ENCODE results near the gene ASB6. TPM values are rescaled to one million over a fixed set of nuclear protein-coding genes. Genes with fewer than 3 reads are reported as not detected.
A peak's percentile ranks its signal among the peaks of the same experiment; 100 is the strongest.

The ASB6 gene
- total RNA-seq, 2 experiments from 2014 or later = 24.9 to 25.1 TPM

- H3K27ac Mint-ChIP-seq = no peak overlapping the region
- H3K9me3 Mint-ChIP-seq = no peaks in the 10 kb centered on the region
- H3K4me1 Mint-ChIP-seq = peaks cover 50% of the 10 kb centered on the region
- no peak overlapping the region for H3K4me3 Mint-ChIP-seq
- peaks cover 16% of the 10 kb centered on the region for H3K36me3 Mint-ChIP-seq
- peaks cover under 1% of the 10 kb centered on the region for H3K27me3 Mint-ChIP-seq
- no peak for DNase-seq
Measured at GRCh38 chr9:129629251-129629820, 12.6 kb downstream of the ASB6 start.

GRCh38 chr9:129628709-129629108 lies 13.2 kb downstream of the ASB6 start:
- H3K27ac Mint-ChIP-seq = peak overlapping the region; percentile 60
- peaks cover 3% of the 10 kb centered on the region for H3K27me3 Mint-ChIP-seq
- no peak overlapping the region for H3K4me3 Mint-ChIP-seq
- H3K4me1 Mint-ChIP-seq = peaks cover 54% of the 10 kb centered on the region
- H3K9me3 Mint-ChIP-seq = no peaks in the 10 kb centered on the region
- DNase-seq = no peak
- peaks cover 16% of the 10 kb centered on the region for H3K36me3 Mint-ChIP-seq

- Mint-ChIP-seq H3K4me1 (peaks cover 54% of the 10 kb centered on the region), H3K9me3 (no peaks in the 10 kb centered on the region), H3K27me3 (peaks cover 9% of the 10 kb centered on the region), H3K4me3 (peak overlapping the region; percentile 85), H3K27ac (peak overlapping the region; percentile 92), H3K36me3 (peaks cover 16% of the 10 kb centered on the region)
- no peak for DNase-seq
Measured at GRCh38 chr9:129627556-129628440, 14.2 kb downstream of the ASB6 start.

GRCh38 chr9:129626625-129627284 lies 15.2 kb downstream of the ASB6 start:
- Mint-ChIP-seq H3K36me3 (peaks cover 14% of the 10 kb centered on the region), H3K4me1 (peaks cover 54% of the 10 kb centered on the region), H3K9me3 (no peaks in the 10 kb centered on the region), H3K27me3 (peaks cover 11% of the 10 kb centered on the region), H3K4me3 (peak overlapping the region; percentile 85), H3K27ac (peak overlapping the region; percentile 92)
- DNase-seq = no peak

GRCh38 chr9:129626079-129626624 lies 15.8 kb downstream of the ASB6 start, which contains the start of gene NTMT1:
Gene NTMT1 (plus strand): TSS chr9:129626163. CDS start chr9:129632704, 6,541 bp downstream.
- Mint-ChIP-seq H3K9me3 (no peaks in the 10 kb centered on the region), H3K4me1 (peaks cover 50% of the 10 kb centered on the region), H3K4me3 (peak within 1 kb of the TSS; percentile 85), H3K27me3 (peaks cover 17% of the 10 kb centered on the region), H3K27ac (peak within 1 kb of the TSS; percentile 92), H3K36me3 (peaks cover 13% of the 10 kb centered on the region)
- DNase-seq = peak; percentile 86

- H3K4me3 Mint-ChIP-seq = peak overlapping the region; percentile 82
- no peak for DNase-seq
Measured at GRCh38 chr9:129624947-129625346, 17.0 kb downstream of the ASB6 start.

GRCh38 chr9:129624168-129624759 lies 17.7 kb downstream of the ASB6 start:
- Mint-ChIP-seq H3K4me3 (peak overlapping the region; percentile 66), H3K27me3 (peaks cover 28% of the 10 kb centered on the region), H3K9me3 (no peaks in the 10 kb centered on the region), H3K4me1 (peaks cover 37% of the 10 kb centered on the region), H3K36me3 (peaks cover 13% of the 10 kb centered on the region), H3K27ac (peak overlapping the region; percentile 47)
- DNase-seq = peak; percentile 65

More at GRCh38 chr9:129624947-129625346, 17.0 kb downstream of the ASB6 start:
- peaks cover 13% of the 10 kb centered on the region for H3K36me3 Mint-ChIP-seq
- peaks cover 43% of the 10 kb centered on the region for H3K4me1 Mint-ChIP-seq
- H3K9me3 Mint-ChIP-seq = no peaks in the 10 kb centered on the region
- H3K27ac Mint-ChIP-seq = peak overlapping the region; percentile 80
- peaks cover 23% of the 10 kb centered on the region for H3K27me3 Mint-ChIP-seq

- no peak overlapping the region for H3K4me3 Mint-ChIP-seq
- H3K27ac Mint-ChIP-seq = no peak overlapping the region
Measured at GRCh38 chr9:129623331-129623730, 18.6 kb downstream of the ASB6 start.

GRCh38 chr9:129620669-129621295 lies 21.2 kb downstream of the ASB6 start, which contains the start of gene C9orf50:
Gene C9orf50 (minus strand): TSS chr9:129621101. CDS start chr9:129620574, 527 bp downstream.
- H3K27me3 Mint-ChIP-seq = peaks cover 33% of the 10 kb centered on the region
- H3K4me3 Mint-ChIP-seq = no peak within 1 kb of the TSS
- no peaks in the 10 kb centered on the region for H3K9me3 Mint-ChIP-seq
- no peak within 1 kb of the TSS for H3K27ac Mint-ChIP-seq
- H3K36me3 Mint-ChIP-seq = peaks cover 2% of the 10 kb centered on the region
- DNase-seq = no peak
- H3K4me1 Mint-ChIP-seq = peaks cover 14% of the 10 kb centered on the region

More at GRCh38 chr9:129623331-129623730, 18.6 kb downstream of the ASB6 start:
- DNase-seq = no peak
- H3K4me1 Mint-ChIP-seq = peaks cover 28% of the 10 kb centered on the region
- peaks cover 33% of the 10 kb centered on the region for H3K27me3 Mint-ChIP-seq
- H3K36me3 Mint-ChIP-seq = peaks cover 13% of the 10 kb centered on the region
- H3K9me3 Mint-ChIP-seq = no peaks in the 10 kb centered on the region

GRCh38 chr9:129619787-129620668 lies 21.9 kb downstream of the ASB6 start:
- DNase-seq = no peak
- no peaks in the 10 kb centered on the region for H3K9me3 Mint-ChIP-seq
- H3K27ac Mint-ChIP-seq = no peak overlapping the region
- H3K4me1 Mint-ChIP-seq = peaks cover 9% of the 10 kb centered on the region
- peaks cover under 1% of the 10 kb centered on the region for H3K36me3 Mint-ChIP-seq
- H3K4me3 Mint-ChIP-seq = peak overlapping the region; percentile 23
- peaks cover 33% of the 10 kb centered on the region for H3K27me3 Mint-ChIP-seq

- DNase-seq = no peak
- Mint-ChIP-seq H3K27ac (no peak overlapping the region), H3K27me3 (peaks cover 23% of the 10 kb centered on the region), H3K9me3 (no peaks in the 10 kb centered on the region), H3K4me1 (no peaks in the 10 kb centered on the region), H3K4me3 (no peak overlapping the region), H3K36me3 (no peaks in the 10 kb centered on the region)
Measured at GRCh38 chr9:129617167-129617566, 24.8 kb downstream of the ASB6 start.

GRCh38 chr9:129615407-129616285 lies 26.3 kb downstream of the ASB6 start:
- Mint-ChIP-seq H3K27ac (no peak overlapping the region), H3K9me3 (no peaks in the 10 kb centered on the region), H3K36me3 (no peaks in the 10 kb centered on the region), H3K4me1 (peaks cover 3% of the 10 kb centered on the region), H3K4me3 (no peak overlapping the region), H3K27me3 (peaks cover 10% of the 10 kb centered on the region)
- no peak for DNase-seq
